Ishikawa (cell line): ENCODE data around the gene ACADVL.

Source experiments
- CEBPB ChIP-seq: IDR thresholded peaks from 2 replicates; pipeline ENCODE4 v1.6.1; 2012
- CREB1 ChIP-seq: IDR thresholded peaks from 2 replicates; pipeline ENCODE4 v1.6.1; 2012; ENCODE audit warnings: low read depth
- EGR1 ChIP-seq: IDR thresholded peaks from 2 replicates; pipeline ENCODE4 v1.6.1; 2012
- EP300 ChIP-seq: IDR thresholded peaks from 2 replicates; pipeline ENCODE4 v1.6.1; 2012; ENCODE audit warnings: borderline replicate concordance
- FOXM1 ChIP-seq: IDR thresholded peaks from 2 replicates; pipeline ENCODE4 v1.6.1; 2012; ENCODE audit warnings: low read depth, borderline replicate concordance
- MAX ChIP-seq: IDR thresholded peaks from 2 replicates; pipeline ENCODE4 v1.6.1; 2012
- NFIC ChIP-seq: IDR thresholded peaks from 2 replicates; pipeline ENCODE4 v1.6.1; 2012
- RAD21 ChIP-seq: IDR thresholded peaks from 2 replicates; pipeline ENCODE4 v1.6.1; 2012; ENCODE audit warnings: low read depth
- REST ChIP-seq: IDR thresholded peaks from 2 replicates; pipeline ENCODE4 v1.6.1; 2012; ENCODE audit warnings: low read depth, mild to moderate bottlenecking
- TAF1 ChIP-seq: IDR thresholded peaks from 2 replicates; pipeline ENCODE4 v1.6.1; 2012; ENCODE audit warnings: low read depth, mild to moderate bottlenecking
- TCF12 ChIP-seq: IDR thresholded peaks from 2 replicates; pipeline ENCODE4 v1.6.1; 2012; ENCODE audit warnings: low read depth
- TEAD4 ChIP-seq: IDR thresholded peaks from 2 replicates; pipeline ENCODE4 v1.6.1; 2012
- USF1 ChIP-seq: IDR thresholded peaks from 2 replicates; pipeline ENCODE4 v1.6.1; 2012
- YY1 ChIP-seq: IDR thresholded peaks from 2 replicates; pipeline ENCODE4 v1.6.1; 2012; ENCODE audit warnings: low read depth
- ZBTB7A ChIP-seq: IDR thresholded peaks from 2 replicates; pipeline ENCODE4 v1.6.1; 2012; ENCODE audit warnings: low read depth

Gene ACADVL

DNA sequence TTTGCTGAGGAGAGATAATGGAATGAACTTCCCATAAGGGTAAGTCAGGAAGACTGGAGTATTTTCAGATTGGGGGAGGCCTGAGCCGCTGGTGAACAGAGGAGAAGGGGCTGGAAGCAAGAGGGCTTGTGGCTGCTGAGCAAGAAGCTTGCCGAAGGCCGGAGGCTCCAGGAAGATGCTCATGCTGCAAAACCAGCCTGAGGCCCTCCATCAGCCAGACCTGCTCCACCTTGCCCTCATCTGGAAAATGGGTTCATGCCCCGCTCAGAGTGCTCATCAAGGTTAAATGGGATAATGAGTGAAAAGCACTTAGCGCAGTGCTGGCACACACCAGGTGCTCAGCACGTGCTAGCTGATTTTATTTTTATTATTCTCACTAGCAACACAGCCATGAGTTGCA lies 35.1 kb upstream of the ACADVL start:
- TF ChIP-seq MAX (no peak), USF1 (no peak), YY1 (no peak), ZBTB7A (no peak), TEAD4 (no peak), NFIC (no peak), RAD21 (no peak), TAF1 (no peak), CREB1 (no peak), FOXM1 (no peak), EGR1 (no peak), TCF12 (no peak), EP300 (no peak), CEBPB (no peak), REST (no peak)

- no peak for TF ChIP-seq ZBTB7A
- no peak for TF ChIP-seq EP300
- TF ChIP-seq YY1 = no peak
- TF ChIP-seq TAF1 = no peak
- no peak for TF ChIP-seq CREB1
- TF ChIP-seq NFIC = no peak
- TF ChIP-seq FOXM1 = no peak
- no peak for TF ChIP-seq MAX
- no peak for TF ChIP-seq RAD21
- no peak for TF ChIP-seq CEBPB
Measured at GRCh38 chr17:7186241-7186640, 33.5 kb upstream of the ACADVL start.

GRCh38 chr17:7190276-7190917 lies 29.3 kb upstream of the ACADVL start:
- TF ChIP-seq EP300 = no peak
- TF ChIP-seq TCF12 = no peak
- TF ChIP-seq CREB1 = no peak
- TF ChIP-seq EGR1 = no peak
- TF ChIP-seq ZBTB7A = no peak
- no peak for TF ChIP-seq USF1
- no peak for TF ChIP-seq CEBPB
- no peak for TF ChIP-seq RAD21
- no peak for TF ChIP-seq NFIC
- no peak for TF ChIP-seq FOXM1
- TF ChIP-seq MAX = no peak
- TF ChIP-seq TAF1 = no peak
- no peak for TF ChIP-seq TEAD4
- no peak for TF ChIP-seq YY1

DNA sequence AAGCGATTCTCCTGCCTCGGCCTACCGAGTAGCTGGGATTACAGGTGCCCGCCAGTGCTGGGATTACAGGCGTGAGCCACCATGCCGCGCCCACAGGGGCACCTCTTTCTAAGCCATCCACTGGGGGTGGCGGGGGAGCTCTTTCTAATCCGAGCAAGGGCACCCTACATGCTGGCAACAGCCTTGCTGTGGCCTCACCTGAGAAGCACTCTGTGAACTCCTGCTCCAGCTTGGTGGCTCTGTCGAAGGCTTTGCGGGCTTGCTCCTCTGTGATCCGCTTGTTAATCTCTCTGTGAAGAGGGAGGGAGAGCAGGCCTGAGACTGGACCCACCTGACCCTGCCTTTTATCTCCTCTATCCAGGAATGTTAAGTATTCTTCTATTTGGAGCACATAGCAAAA lies 28.7 kb upstream of the ACADVL start:
- TF ChIP-seq NFIC (no peak), TAF1 (no peak), ZBTB7A (no peak), FOXM1 (no peak), YY1 (no peak), CREB1 (no peak), USF1 (no peak), EGR1 (no peak), CEBPB (no peak), MAX (no peak), REST (no peak), TCF12 (no peak), TEAD4 (no peak), EP300 (no peak), RAD21 (no peak)
